Parathyroid adenoma (tissue), 2 donors: ENCODE results near the gene PRPF19.
"Not testable (repeated sequence)": the region's sequence is repeated elsewhere in the genome, so short reads cannot be mapped to it uniquely, and the experiment has no call there.

ENCODE experiments used
- H2AFZ ChIP-seq: fragments of 300-600 bp; sonication (generic); one replicate; pipeline ENCODE4 v1.7.0; 2017; ENCODE audit warnings: antibody characterized with exemption, mild to moderate bottlenecking
- H3K27ac ChIP-seq: fragments of 300-600 bp; sonication (generic); one replicate; pipeline ENCODE4 v1.7.0; 2017
- H3K27me3 ChIP-seq: fragments of 300-600 bp; sonication (generic); one replicate; pipeline ENCODE4 v1.7.0; 2017; ENCODE audit warnings: low read length; ENCODE audit not compliant: control insufficient read depth, insufficient read depth
- H3K36me3 ChIP-seq: fragments of 300-600 bp; sonication (generic); one replicate; pipeline ENCODE4 v1.7.0; 2017; ENCODE audit warnings: low read length; ENCODE audit not compliant: control insufficient read depth, insufficient read depth
- H3K4me1 ChIP-seq: fragments of 300-600 bp; sonication (generic); one replicate; pipeline ENCODE4 v1.7.0; 2017; ENCODE audit warnings: control low read depth
- H3K4me2 ChIP-seq: fragments of 300-600 bp; sonication (generic); one replicate; pipeline ENCODE4 v1.7.0; 2017; ENCODE audit warnings: low read length
- H3K4me3 ChIP-seq: fragments of 300-600 bp; sonication (generic); one replicate; pipeline ENCODE4 v1.7.0; 2017; ENCODE audit warnings: low read depth, low read length
- H3K79me2 ChIP-seq: fragments of 300-600 bp; sonication (generic); one replicate; pipeline ENCODE4 v1.7.0; 2017; ENCODE audit warnings: control low read depth
- H3K9ac ChIP-seq: fragments of 300-600 bp; sonication (generic); one replicate; pipeline ENCODE4 v1.7.0; 2017; ENCODE audit warnings: mild to moderate bottlenecking
- H3K9me3 ChIP-seq: fragments of 300-600 bp; sonication (generic); one replicate; pipeline ENCODE4 v1.7.0; 2017; ENCODE audit warnings: low read length; ENCODE audit not compliant: control insufficient read depth
- TF ChIP-seq, protein P1 (sequence below): fragments of 300-600 bp; sonication (generic); IDR thresholded peaks from one replicate; pipeline ENCODE4 v1.7.0; 2017; ENCODE audit warnings: antibody characterized with exemption, mild to moderate bottlenecking
- donor health status: primary hyperparathyroidism.

PRPF19 gene

DNA sequence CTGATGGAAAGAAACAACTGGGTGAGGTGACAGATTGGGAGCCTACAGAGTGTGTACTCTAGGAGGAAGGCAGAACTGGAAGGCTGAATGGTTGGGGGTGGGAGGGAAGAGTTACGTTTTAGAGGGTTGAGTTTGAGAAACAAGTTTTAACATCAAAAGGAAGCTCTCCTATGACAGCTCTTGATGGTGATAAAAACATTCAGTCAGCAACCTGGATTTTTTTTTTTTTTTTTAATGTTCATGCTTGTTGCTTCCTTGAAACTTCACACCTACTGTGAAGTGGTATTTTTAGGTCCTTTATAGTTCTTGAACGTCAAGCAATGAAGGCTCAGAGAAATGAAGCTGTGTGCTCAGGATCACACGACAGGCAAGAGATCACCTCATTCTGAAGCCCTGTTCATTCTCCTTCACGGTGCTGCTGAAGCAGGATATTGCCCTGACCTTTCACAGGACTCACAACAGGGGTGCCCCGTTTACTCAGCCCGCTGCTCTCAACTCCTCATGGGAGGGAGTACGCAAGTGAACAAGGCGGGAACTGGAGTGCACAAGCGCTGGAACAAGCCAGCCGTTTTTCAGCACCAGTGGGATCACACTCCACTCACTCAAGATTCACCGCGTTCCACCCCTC is 6.0 kb upstream of the PRPF19 start:
- no peaks in the 10 kb centered on the region for H3K27me3 ChIP-seq
- H3K4me1 ChIP-seq, result peaks cover 13% of the 10 kb centered on the region
- H2AFZ ChIP-seq, result peak overlapping the region; percentile 96
- H3K36me3 ChIP-seq, result no peaks in the 10 kb centered on the region
- peaks cover 3% of the 10 kb centered on the region for H3K79me2 ChIP-seq
- H3K27ac ChIP-seq, result peak overlapping the region; percentile 94
- no peak overlapping the region for H3K4me2 ChIP-seq
- H3K9ac ChIP-seq, result no peak overlapping the region
- TF ChIP-seq, protein P1, sequence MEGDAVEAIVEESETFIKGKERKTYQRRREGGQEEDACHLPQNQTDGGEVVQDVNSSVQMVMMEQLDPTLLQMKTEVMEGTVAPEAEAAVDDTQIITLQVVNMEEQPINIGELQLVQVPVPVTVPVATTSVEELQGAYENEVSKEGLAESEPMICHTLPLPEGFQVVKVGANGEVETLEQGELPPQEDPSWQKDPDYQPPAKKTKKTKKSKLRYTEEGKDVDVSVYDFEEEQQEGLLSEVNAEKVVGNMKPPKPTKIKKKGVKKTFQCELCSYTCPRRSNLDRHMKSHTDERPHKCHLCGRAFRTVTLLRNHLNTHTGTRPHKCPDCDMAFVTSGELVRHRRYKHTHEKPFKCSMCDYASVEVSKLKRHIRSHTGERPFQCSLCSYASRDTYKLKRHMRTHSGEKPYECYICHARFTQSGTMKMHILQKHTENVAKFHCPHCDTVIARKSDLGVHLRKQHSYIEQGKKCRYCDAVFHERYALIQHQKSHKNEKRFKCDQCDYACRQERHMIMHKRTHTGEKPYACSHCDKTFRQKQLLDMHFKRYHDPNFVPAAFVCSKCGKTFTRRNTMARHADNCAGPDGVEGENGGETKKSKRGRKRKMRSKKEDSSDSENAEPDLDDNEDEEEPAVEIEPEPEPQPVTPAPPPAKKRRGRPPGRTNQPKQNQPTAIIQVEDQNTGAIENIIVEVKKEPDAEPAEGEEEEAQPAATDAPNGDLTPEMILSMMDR, result no peak
- H3K4me3 ChIP-seq, result no peak overlapping the region
- H3K9me3 ChIP-seq, result no peaks in the 10 kb centered on the region

GRCh38 chr11:60910711-60911380 is 4.5 kb upstream of the PRPF19 start:
- H3K9me3 ChIP-seq, result no peaks in the 10 kb centered on the region
- no peak overlapping the region for H3K4me2 ChIP-seq
- H3K4me3 ChIP-seq, result no peak overlapping the region
- TF ChIP-seq, protein P1, result no peak
- peaks cover 5% of the 10 kb centered on the region for H3K79me2 ChIP-seq
- H3K9ac ChIP-seq, result no peak overlapping the region
- H3K4me1 ChIP-seq, result peaks cover 11% of the 10 kb centered on the region
- H3K36me3 ChIP-seq, result no peaks in the 10 kb centered on the region
- H2AFZ ChIP-seq, result no peak overlapping the region
- H3K27me3 ChIP-seq, result no peaks in the 10 kb centered on the region
- H3K27ac ChIP-seq, result peak overlapping the region; percentile 44

GRCh38 chr11:60910281-60910687 is 3.9 kb upstream of the PRPF19 start:
- no peak overlapping the region for H3K4me2 ChIP-seq
- TF ChIP-seq, protein P1, result no peak
- no peak overlapping the region for H2AFZ ChIP-seq
- H3K4me3 ChIP-seq, result no peak overlapping the region
- H3K79me2 ChIP-seq, result peaks cover 11% of the 10 kb centered on the region
- H3K4me1 ChIP-seq, result peaks cover 11% of the 10 kb centered on the region
- no peaks in the 10 kb centered on the region for H3K9me3 ChIP-seq
- no peaks in the 10 kb centered on the region for H3K36me3 ChIP-seq
- H3K27ac ChIP-seq, result no peak overlapping the region
- H3K9ac ChIP-seq, result no peak overlapping the region
- no peaks in the 10 kb centered on the region for H3K27me3 ChIP-seq

DNA sequence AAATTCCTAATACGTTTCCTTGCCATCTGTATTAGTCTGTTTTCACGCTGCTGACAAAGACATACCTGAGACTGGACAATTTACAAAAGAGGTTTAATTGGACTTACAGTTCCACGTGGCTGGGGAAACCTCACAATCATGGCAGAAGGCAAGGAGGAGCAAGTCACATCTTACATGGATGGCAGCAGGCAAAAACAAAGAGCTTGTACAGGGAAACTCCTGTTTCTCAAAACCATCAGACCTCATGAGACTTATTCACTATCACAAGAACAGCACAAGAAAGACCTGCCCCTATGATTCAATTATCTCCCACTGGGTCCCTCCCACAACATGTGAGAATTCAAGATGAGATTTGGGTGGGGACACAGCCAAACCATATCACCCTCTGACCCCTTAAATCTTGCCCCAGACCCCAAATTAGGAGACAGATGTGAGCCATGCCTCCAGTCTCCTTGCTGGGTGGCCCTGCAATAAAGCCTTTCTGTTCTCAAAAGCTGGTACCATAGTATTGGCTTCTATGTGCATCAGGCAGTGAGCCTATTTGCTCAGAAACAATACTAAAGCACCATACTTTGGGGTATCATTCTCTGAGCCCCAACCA is 3.4 kb upstream of the PRPF19 start:
- not testable (repeated sequence) for H3K36me3 ChIP-seq, H3K4me3 ChIP-seq, H3K9me3 ChIP-seq, H3K27me3 ChIP-seq, H3K27ac ChIP-seq, H3K9ac ChIP-seq, H2AFZ ChIP-seq, H3K4me2 ChIP-seq
- H3K79me2 ChIP-seq, result peaks cover 16% of the 10 kb centered on the region
- H3K4me1 ChIP-seq, result peaks cover 16% of the 10 kb centered on the region

DNA sequence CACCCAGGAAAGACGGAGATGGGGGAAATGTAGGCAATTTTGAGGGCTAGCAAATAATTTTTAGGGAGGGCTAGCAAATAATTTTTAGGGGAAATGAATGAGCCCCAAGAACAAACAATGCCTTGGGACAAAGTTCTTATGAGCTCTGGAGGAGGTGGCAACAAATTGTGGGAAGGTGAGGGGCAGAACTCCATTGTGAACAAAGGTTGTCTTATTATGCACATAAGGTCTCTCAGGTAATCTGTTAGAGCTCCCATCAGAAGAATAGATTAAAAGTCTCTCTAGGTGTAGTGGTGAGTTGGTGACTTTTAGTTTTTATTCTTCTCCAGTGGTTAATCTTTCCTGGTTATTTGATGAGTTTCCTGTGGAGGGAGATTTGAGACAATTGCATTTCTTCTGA is 2.4 kb upstream of the PRPF19 start:
- no peak overlapping the region for H3K4me3 ChIP-seq
- H3K79me2 ChIP-seq, result peaks cover 25% of the 10 kb centered on the region
- no peaks in the 10 kb centered on the region for H3K36me3 ChIP-seq
- H2AFZ ChIP-seq, result no peak overlapping the region
- TF ChIP-seq, protein P1, result no peak
- H3K27ac ChIP-seq, result no peak overlapping the region
- no peak overlapping the region for H3K4me2 ChIP-seq
- H3K9me3 ChIP-seq, result no peaks in the 10 kb centered on the region
- H3K9ac ChIP-seq, result no peak overlapping the region
- H3K4me1 ChIP-seq, result peaks cover 20% of the 10 kb centered on the region
- no peaks in the 10 kb centered on the region for H3K27me3 ChIP-seq
